ENCODE measurements around the gene UBA7. TPM values are rescaled to one million over a fixed set of nuclear protein-coding genes. Genes with fewer than 3 reads are reported as not detected.

UBA7 gene
- total and polyA plus RNA-seq, 2 experiments from 2014 or later, result 0.14 to 0.50 TPM

GRCh38 chr3:49839193-49839809 is 25.5 kb upstream of the UBA7 start (continued):
- TF ChIP-seq ZNF462 (CRISPR knock-in tag; IDR thresholded peaks at IDR 0.05), result no peak
- TF ChIP-seq CTCF (conservative IDR thresholded peaks at IDR 0.05; ENCODE audit: low read depth in 2 of 2), result peak; percentile 95
- no peak for TF ChIP-seq ZNF331 (CRISPR knock-in tag; IDR thresholded peaks at IDR 0.05; ENCODE audit: low read depth)

GRCh38 chr3:49831341-49831740 is 17.6 kb upstream of the UBA7 start:
- Mint-ChIP-seq H3K27ac (no peak overlapping the region; the same call in 1 of the 2 replicates), H3K9me3 (no peaks in the 10 kb centered on the region; the same call in 2 of the 3 replicates), H3K27me3 (ENCODE audit: insufficient read depth, low read depth, poor library complexity) (peaks cover 2% of the 10 kb centered on the region), H3K4me3 (no peak overlapping the region), H3K36me3 (ENCODE audit: low read depth) (peaks cover 52% of the 10 kb centered on the region), H3K4me1 (no peaks in the 10 kb centered on the region)
- Histone ChIP-seq H3K36me3 (ENCODE audit: insufficient read depth) (no peaks in the 10 kb centered on the region), H3K9me2 (ENCODE audit: insufficient read depth) (no peaks in the 10 kb centered on the region), H3F3A (replicated peaks; ENCODE audit: low read depth) (no peaks in the 10 kb centered on the region), H3K4me1 (ENCODE audit: insufficient read depth) (no peaks in the 10 kb centered on the region), H4K20me1 (replicated peaks; ENCODE audit: insufficient read depth) (no peaks in the 10 kb centered on the region; the same call in 1 of the 2 replicates), H3K27ac (ENCODE audit: low read depth) (no peak overlapping the region), H3K27me3 (ENCODE audit: insufficient read depth) (no peaks in the 10 kb centered on the region), H3K79me2 (replicated peaks; ENCODE audit: insufficient read depth) (no peaks in the 10 kb centered on the region), H3K4me2 (no peak overlapping the region), H2AFZ (no peak overlapping the region), H3K4me3 (no peak overlapping the region)
- ATAC-seq (no peak), DNase-seq (ENCODE audit: low spot score) (no peak)
- TF ChIP-seq ZNF114 (CRISPR knock-in tag; IDR thresholded peaks at IDR 0.05), result no peak
- TF ChIP-seq NANOG (IDR thresholded peaks at IDR 0.05; ENCODE audit: borderline replicate concordance), result no peak
- TF ChIP-seq REST (IDR thresholded peaks at IDR 0.05; ENCODE audit: unreplicated experiment), result no peak
- TF ChIP-seq POLR2AphosphoS5 (IDR thresholded peaks at IDR 0.05; ENCODE audit: low read depth), result no peak
- no peak for TF ChIP-seq EZH2phosphoT487 (IDR thresholded peaks at IDR 0.05; ENCODE audit: unreplicated experiment)
- TF ChIP-seq CREB1 (CRISPR knock-in tag; IDR thresholded peaks at IDR 0.05; ENCODE audit: low read depth), result no peak
- no peak for TF ChIP-seq ZNF331 (CRISPR knock-in tag; IDR thresholded peaks at IDR 0.05; ENCODE audit: low read depth)
- no peak for TF ChIP-seq EZH2 (IDR thresholded peaks at IDR 0.05; ENCODE audit: low read depth, unreplicated experiment)
- no peak for TF ChIP-seq STAT1 (IDR thresholded peaks at IDR 0.05; ENCODE audit: unreplicated experiment)

Data from GM23338 (cell line).